Adrenal gland (tissue), 5 donors: ENCODE results near the gene FUT9.

Source experiments
- CTCF ChIP-seq, 6 experiments: fragments of 450-650 bp in 4 of 6; fragments of 200-600 bp in 2 of 6; sonication (generic) in 1 of 6; IDR thresholded peaks; 1 replicate in 5 of 6; 2 replicates in 1 of 6; pipeline versions ENCODE4 v1.5.1 to v1.8.0; 2016 to 2021; ENCODE audit warnings: antibody characterized with exemption in 6 of 6, mild to moderate bottlenecking in 2 of 6, moderate library complexity in 1 of 6
- POLR2A ChIP-seq, 2 donors: fragments of 450-650 bp; IDR thresholded peaks; one replicate each; pipeline ENCODE4 v1.6.1; 2017; ENCODE audit warnings: antibody characterized with exemption in 2 of 2, mild to moderate bottlenecking in 2 of 2, moderate library complexity in 1 of 2
- donor health status: DM: no; HTN: no; CAD: no.

- no peak for TF ChIP-seq CTCF (IDR thresholded peaks at IDR 0.05)
- no peak for TF ChIP-seq POLR2A (IDR thresholded peaks at IDR 0.05)
Observed at GRCh38 chr6:95994151-95994550, 21.6 kb upstream of the FUT9 start.
